22Rv1 (cell line): Measurements from ENCODE around the gene MAB21L1.

Experiments
- ZFX ChIP-seq: fragments of 450-650 bp; IDR thresholded peaks from 2 replicates; pipeline ENCODE4 v1.6.1; 2017; ENCODE audit warnings: antibody characterized with exemption, borderline replicate concordance
- TF ChIP-seq, protein P1 (sequence below): fragments of 450-650 bp; IDR thresholded peaks from 2 replicates; pipeline ENCODE4 v1.5.1; 2017; ENCODE audit warnings: mild to moderate bottlenecking

- TF ChIP-seq, protein P1, sequence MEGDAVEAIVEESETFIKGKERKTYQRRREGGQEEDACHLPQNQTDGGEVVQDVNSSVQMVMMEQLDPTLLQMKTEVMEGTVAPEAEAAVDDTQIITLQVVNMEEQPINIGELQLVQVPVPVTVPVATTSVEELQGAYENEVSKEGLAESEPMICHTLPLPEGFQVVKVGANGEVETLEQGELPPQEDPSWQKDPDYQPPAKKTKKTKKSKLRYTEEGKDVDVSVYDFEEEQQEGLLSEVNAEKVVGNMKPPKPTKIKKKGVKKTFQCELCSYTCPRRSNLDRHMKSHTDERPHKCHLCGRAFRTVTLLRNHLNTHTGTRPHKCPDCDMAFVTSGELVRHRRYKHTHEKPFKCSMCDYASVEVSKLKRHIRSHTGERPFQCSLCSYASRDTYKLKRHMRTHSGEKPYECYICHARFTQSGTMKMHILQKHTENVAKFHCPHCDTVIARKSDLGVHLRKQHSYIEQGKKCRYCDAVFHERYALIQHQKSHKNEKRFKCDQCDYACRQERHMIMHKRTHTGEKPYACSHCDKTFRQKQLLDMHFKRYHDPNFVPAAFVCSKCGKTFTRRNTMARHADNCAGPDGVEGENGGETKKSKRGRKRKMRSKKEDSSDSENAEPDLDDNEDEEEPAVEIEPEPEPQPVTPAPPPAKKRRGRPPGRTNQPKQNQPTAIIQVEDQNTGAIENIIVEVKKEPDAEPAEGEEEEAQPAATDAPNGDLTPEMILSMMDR: no peak
- no peak for TF ChIP-seq ZFX
Observed at GRCh38 chr13:35484384-35484783, 7.9 kb upstream of the MAB21L1 start.
